Epithelial cell of esophagus (primary cell): ENCODE data around the gene SF3B2.
A peak's percentile ranks its signal among the peaks of the same experiment; 100 is the strongest.

ENCODE experiments used
- DNase-seq: peaks from one replicate; pipeline ENCODE4 v3.0.0; 2010; ENCODE audit warnings: low read depth
- H3K4me3 ChIP-seq: 2 replicates; pipeline ENCODE4 v1.5.1; 2011; ENCODE audit warnings: mild to moderate bottlenecking, low read length, control low read depth
- CTCF ChIP-seq: IDR thresholded peaks from 2 replicates; pipeline ENCODE4 v1.5.1; 2011; ENCODE audit warnings: low read depth, mild to moderate bottlenecking, low read length, control low read depth, inconsistent platforms; ENCODE audit not compliant: insufficient read depth; ENCODE audit errors: missing control alignments

Gene SF3B2

GRCh38 chr11:66050581-66051231 is 1.5 kb upstream of the SF3B2 start:
- no peak for TF ChIP-seq CTCF
- H3K4me3 ChIP-seq, result no peak overlapping the region

GRCh38 chr11:66051371-66051765 is 796 bp upstream of the SF3B2 start:
- no peak for DNase-seq
- H3K4me3 ChIP-seq, result peak overlapping the region; percentile 58
- TF ChIP-seq CTCF, result no peak

More at GRCh38 chr11:66050581-66051231, 1.5 kb upstream of the SF3B2 start:
- no peak for DNase-seq

- peak overlapping the region; percentile 98 for H3K4me3 ChIP-seq
- TF ChIP-seq CTCF, result no peak
- DNase-seq, result no peak
Measured at GRCh38 chr11:66052664-66052982, 459 bp downstream of the SF3B2 start.

GRCh38 chr11:66055021-66055420 is 2.9 kb downstream of the SF3B2 start:
- H3K4me3 ChIP-seq, result no peak overlapping the region
- TF ChIP-seq CTCF, result no peak
- DNase-seq, result no peak

GRCh38 chr11:66056501-66056900 is 4.3 kb downstream of the SF3B2 start:
- H3K4me3 ChIP-seq, result no peak overlapping the region
- no peak for TF ChIP-seq CTCF
- DNase-seq, result no peak

- TF ChIP-seq CTCF, result no peak
- no peak overlapping the region for H3K4me3 ChIP-seq
- DNase-seq, result peak; percentile 85
Measured at GRCh38 chr11:66059966-66060680, 8.0 kb downstream of the SF3B2 start.

- H3K4me3 ChIP-seq, result no peak overlapping the region
- DNase-seq, result no peak
- no peak for TF ChIP-seq CTCF
Measured at GRCh38 chr11:66061268-66061667, 9.1 kb downstream of the SF3B2 start.
